ENCODE data around the gene GID8.

The GID8 gene

GRCh38 chr20:62949153-62949821 is 11.3 kb downstream of the GID8 start:
- DNase-seq (ENCODE audit: low spot score) = no peak
- ChIA-PET CTCF (interaction anchor here (0.6 to 1.4 kb wide), 2 partner anchors 50 to 403 kb away, joined by 3 read pairs; no protein-coding TSS in a partner anchor), POLR2A (ENCODE audit: low non-redundant PET) (no interaction called here)
- TF ChIP-seq CTCF (conservative IDR thresholded peaks at IDR 0.05; ENCODE audit: low read depth) = no peak
- H3K27ac ChIP-seq = no peak overlapping the region

GRCh38 chr20:62949962-62950361 is 12.0 kb downstream of the GID8 start:
- H3K27ac ChIP-seq = no peak overlapping the region
- ChIA-PET POLR2A (ENCODE audit: low non-redundant PET) (no interaction called here), CTCF (interaction anchor here (0.6 kb wide), 1 partner anchor 403 kb away, joined by 3 read pairs; no protein-coding TSS in a partner anchor)
- no peak for TF ChIP-seq CTCF (conservative IDR thresholded peaks at IDR 0.05; ENCODE audit: low read depth)
- no peak for DNase-seq (ENCODE audit: low spot score)

GRCh38 chr20:62950741-62951140 is 12.8 kb downstream of the GID8 start:
- no peak overlapping the region for H3K27ac ChIP-seq
- DNase-seq (ENCODE audit: low spot score) = no peak
- ChIA-PET POLR2A (ENCODE audit: low non-redundant PET) (no interaction called here), CTCF (no interaction called here)
- no peak for TF ChIP-seq CTCF (conservative IDR thresholded peaks at IDR 0.05; ENCODE audit: low read depth)

GRCh38 chr20:62951143-62951895 is 13.4 kb downstream of the GID8 start:
- ChIA-PET CTCF (no interaction called here), POLR2A (ENCODE audit: low non-redundant PET) (no interaction called here)
- no peak for TF ChIP-seq CTCF (conservative IDR thresholded peaks at IDR 0.05; ENCODE audit: low read depth)
- DNase-seq (ENCODE audit: low spot score) = no peak
- no peak overlapping the region for H3K27ac ChIP-seq

GRCh38 chr20:62951896-62952372 is 14.0 kb downstream of the GID8 start:
- no peak for TF ChIP-seq CTCF (conservative IDR thresholded peaks at IDR 0.05; ENCODE audit: low read depth)
- ChIA-PET POLR2A (ENCODE audit: low non-redundant PET) (no interaction called here), CTCF (no interaction called here)
- no peak for DNase-seq (ENCODE audit: low spot score)
- H3K27ac ChIP-seq = no peak overlapping the region

GRCh38 chr20:62952373-62952967 is 14.5 kb downstream of the GID8 start, which contains the start of gene SLC17A9:
TSS of gene SLC17A9 (plus strand) at chr20:62952709. CDS start at chr20:62952831, 122 bp downstream.
- no peak for TF ChIP-seq CTCF (conservative IDR thresholded peaks at IDR 0.05; ENCODE audit: low read depth)
- ChIA-PET CTCF (no interaction called here), POLR2A (ENCODE audit: low non-redundant PET) (no interaction called here)
- no peak within 1 kb of the TSS; the same call in 1 of the 2 replicates for H3K27ac ChIP-seq
- no peak for DNase-seq (ENCODE audit: low spot score)

Data from RWPE1 (cell line).